GM18907 (cell line): Measurements from ENCODE around the gene FAM228B.
"Not testable (repeated sequence)": the region's sequence is repeated elsewhere in the genome, so short reads cannot be mapped to it uniquely, and the experiment has no call there.

Experiments used
- ATAC-seq: cut with Tn5 transposase; IDR thresholded peaks from one replicate; pipeline ENCODE4 v1.9.1; 2021; ENCODE audit warnings: mild to moderate bottlenecking, moderate library complexity; ENCODE audit not compliant: unreplicated experiment

Gene FAM228B

DNA sequence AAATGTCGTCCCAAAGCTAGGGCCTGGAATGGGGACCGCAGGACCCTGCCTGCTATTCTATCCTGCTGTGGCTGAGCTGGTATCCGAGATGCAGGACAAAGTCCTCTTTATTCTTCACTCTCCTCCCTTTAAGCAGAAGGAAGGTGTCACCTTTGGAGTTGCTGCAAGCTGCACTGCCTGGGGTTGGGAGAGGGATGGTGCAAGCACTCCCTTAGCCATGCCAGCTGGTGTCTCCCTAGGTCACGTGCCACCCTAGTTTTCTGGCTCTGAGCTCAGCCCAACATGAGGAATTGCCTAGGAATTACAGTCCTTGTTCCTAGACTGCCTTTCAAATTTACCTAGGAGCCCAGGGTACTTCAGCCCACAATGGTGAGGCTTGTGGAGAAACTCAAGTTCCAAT lies 30.2 kb downstream of the FAM228B start:
- ATAC-seq = no peak

DNA sequence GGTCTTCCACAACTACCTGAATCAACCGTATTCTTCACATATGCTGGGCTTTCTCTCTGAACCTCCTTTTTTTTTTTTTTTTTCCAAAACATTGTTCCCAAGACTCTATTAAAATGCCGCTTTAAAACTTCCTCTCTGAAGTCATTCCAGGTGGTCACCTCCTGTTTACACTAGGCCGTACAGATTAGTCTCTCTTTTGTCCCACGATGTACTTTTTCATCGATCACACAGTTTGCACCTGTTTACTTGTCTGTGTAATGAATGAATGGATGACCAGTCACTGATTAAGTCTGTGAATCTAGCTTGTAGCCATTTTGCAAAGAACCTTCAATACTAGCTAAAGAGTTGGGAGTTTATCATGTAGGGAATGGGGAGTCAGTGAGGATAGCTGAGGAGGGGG lies 34.9 kb downstream of the FAM228B start:
- ATAC-seq = no peak

DNA sequence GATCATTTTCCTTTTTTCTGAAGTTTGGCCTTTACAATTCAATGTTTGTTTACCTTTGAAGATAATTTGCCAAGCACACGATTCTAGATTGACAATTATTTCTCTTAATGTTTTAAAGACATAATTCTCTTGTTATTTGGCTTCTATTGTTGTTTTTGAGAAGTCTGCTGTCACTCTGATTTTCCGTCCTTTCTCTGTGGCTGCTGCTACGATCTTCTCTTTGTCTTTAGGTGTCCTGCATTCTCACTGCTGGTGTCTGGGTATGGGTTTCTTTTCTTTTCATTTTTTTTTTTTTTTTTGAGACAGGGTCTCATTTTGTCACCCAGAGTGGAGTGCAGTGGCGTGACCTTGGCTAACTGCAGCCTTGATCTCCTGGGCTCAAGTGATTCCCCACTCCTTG lies 36.4 kb downstream of the FAM228B start:
- no peak for ATAC-seq

DNA sequence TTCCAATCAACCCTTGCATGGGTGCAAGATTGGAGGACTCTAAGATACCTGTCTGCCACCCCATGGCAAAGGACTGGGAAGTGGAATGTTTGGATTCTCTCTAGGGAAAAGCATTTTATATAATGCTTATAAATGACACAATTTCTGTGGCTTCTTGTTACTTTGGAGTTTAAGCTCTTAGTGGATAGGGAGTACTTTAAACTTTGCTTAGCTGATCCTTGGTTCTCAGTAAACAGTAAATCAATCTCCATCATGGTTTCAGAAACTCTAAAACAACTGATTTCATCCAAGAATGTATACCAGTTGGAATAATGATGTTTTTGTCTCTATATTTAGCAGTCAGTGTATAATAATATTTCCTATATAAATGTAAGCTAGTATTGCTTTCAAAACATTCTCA lies 37.5 kb downstream of the FAM228B start:
- no peak for ATAC-seq

DNA sequence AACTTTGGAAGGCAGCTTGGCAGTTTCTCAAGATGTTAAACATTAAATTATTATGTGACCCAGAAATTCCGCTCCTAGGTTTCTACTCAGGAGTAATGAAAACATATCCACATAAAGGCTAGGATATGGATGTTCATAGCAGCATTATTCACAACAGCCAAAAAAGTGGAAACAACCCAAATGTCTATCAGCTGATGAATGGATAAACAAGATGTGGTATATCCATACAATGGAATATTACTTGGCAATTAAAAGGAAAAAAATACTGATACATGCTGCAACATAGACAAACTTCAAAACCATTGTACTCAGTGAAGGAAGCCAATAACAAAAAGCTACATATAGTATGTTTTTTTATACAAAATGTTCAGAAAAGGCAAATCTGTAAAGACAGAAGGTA lies 39.2 kb downstream of the FAM228B start:
- no peak for ATAC-seq

DNA sequence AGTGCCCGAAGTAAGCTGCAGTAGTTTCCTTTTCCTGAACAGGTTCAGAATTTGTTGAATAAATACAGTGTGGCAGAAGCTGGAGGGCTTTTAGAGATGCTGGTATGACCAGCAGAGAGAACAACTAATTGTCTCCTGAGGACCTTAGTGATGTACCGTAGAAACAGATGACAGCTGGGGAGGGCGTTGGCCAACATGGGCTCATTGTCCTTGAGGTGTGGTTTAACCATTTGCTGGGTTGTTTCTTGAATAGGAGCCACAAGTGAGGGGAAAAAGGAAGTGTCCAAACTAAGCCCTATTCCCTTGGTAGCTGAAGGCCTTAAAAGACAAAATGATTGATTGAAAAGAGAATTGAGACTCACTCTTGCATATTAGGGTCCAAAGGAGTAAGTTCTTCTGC lies 39.9 kb downstream of the FAM228B start:
- ATAC-seq = no peak

DNA sequence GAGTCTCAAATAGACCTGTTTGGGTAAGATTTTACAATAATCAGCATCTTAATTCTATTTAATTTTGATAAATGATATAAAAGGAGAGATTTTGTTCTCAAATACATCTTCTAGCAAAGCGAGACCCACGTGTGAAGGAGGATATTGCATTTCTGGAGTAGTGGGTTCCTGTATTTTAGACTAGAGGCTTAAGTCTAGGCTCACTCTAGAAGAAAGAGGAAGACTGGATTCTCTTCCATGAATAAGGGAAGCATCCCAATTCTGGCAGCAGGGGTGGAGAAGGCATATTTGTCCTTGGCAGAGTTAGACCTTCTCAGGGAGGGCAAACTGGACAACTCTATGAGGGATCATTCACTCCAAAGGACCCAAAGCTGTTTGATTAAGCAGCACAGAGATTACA lies 40.3 kb downstream of the FAM228B start:
- no peak for ATAC-seq

DNA sequence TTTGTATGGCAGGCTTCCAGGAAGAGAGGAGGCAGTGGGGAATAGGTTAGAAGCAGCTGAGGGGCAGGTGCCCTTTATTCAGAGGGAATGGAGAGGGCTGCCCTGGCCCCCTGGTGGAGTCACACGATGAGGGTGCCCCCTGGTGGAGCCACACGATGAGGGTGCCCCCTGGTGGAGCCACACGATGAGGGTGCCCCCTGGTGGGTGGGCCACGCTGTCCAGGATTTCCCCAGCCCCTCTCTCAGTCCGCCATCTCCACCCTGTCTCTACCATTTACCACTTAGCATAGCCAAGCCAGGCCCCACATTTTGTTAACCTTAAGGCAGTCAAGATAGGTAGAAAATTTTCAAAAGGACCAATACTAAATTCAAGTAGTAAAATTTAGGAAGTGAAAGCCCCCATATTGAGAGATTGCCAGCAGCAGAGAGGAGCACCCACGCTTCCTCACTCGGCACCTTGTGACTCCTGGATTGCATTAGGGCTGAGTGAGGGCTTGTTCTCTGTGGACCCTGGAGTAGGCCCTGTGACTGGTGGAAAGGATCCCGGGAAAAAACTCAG lies 41.2 kb downstream of the FAM228B start:
- ATAC-seq = peak; percentile 60

DNA sequence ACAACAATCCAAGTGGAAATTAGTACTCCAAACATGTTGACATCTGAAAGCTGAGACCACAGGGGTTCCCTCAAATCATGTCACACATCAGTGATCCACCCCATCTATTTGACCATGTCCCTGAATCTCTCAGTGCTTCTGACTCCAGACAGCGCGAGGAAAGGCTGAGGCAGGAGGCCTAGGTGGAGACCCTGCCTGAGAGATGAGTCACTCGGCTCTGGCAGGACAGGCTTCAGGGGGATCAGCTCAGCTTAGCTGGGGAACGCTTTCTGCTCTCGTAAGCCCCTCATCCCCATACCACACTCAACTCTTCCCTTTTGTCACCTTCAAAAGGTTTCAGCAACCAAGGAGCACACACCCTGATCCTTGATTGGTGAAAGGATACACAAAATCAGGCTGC lies 45.8 kb downstream of the FAM228B start:
- ATAC-seq = no peak

DNA sequence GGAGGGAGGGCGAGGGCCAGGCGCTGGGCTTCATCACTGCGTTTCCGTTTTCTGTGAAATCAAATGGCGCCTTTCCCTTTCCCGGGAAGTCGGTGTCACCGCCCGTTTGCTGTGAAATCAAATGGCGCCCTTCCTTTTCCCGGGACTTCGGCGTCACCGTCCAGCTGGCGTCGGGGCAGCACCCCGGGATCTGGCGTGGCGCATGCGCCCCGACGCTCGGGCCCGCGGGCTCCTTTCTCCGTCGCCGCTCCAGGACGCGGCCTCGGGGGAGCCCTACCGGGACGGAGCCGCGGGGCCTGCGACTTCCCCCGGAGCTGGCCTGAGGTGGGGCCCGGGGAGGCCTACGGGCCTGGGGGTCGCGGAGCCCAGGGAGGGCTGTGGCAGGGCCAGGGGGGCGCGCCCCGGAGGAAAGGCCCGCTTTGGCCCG lies 51.6 kb downstream of the FAM228B start, which contains the start of gene FAM228A:
TSS of gene FAM228A (plus strand) at position 203 of the 427 bp plus-strand sequence. CDS start 428 bp downstream, outside the sequence.
- ATAC-seq = no peak

DNA sequence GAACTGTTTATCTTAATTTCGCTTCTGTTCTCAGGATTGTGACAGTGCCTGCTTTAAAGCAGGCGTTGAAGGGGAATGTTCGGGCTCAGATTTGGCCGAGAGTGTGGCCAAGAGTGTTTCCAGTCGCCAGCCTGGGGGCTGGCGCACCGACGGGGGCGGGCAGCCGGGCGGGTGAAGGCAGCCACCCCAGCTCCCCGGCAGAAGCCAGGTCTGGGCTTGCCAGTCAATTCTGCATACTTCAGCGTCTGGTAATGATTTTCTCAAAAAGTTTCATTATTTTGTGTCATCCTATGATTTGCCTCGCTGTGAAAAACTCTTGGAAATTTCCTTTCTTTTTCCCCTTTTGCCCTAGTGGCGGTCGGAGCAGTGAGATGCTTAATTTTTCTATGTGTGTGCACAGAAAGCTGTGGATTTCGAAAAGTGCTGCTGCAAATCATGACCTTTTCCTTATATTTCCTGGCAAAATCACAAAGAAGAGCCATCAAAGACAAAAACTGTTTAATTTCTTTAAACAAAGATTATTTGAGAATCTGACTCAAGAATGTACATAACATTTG lies 52.4 kb downstream of the FAM228B start:
- ATAC-seq = no peak

DNA sequence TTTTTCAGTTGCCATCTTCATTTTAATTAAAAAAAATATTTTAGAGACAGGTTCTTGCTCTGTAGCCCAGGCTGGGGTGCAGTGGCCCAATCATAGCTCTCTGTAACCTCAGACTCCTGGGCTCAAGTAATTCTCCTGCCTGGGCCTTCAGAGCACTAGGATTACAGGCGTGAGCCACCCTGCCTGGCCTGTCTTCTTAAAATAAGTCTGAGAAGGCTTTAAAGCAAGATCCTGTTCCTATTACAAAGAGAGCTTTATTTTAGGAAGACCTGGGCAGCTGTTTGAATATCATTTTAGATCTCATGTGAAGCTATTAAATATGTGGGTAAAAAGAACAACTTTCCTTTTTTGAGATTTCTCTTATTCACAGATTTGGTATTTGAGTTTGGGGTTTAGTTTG lies 53.1 kb downstream of the FAM228B start:
- ATAC-seq = no peak

DNA sequence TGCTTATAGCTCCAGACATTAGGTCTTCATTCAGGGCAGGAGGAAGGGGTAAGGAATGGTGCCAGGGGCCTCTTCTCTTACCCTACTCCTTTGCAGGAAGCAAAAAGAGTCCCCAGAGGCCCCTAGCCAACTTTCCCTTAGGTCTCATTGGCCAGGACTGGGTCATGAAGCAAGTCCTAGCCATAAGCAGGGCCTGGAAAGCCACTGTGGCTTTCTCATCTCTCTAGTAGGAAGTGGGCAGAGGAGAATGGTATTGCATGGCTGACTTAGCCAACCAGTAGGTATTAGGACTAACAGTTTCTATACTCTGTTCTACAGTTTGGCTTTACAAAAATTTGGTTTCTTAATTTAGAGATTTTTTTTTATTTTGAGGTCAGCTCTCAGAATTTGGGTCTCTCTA lies 56.4 kb downstream of the FAM228B start:
- peak; percentile 67 for ATAC-seq

DNA sequence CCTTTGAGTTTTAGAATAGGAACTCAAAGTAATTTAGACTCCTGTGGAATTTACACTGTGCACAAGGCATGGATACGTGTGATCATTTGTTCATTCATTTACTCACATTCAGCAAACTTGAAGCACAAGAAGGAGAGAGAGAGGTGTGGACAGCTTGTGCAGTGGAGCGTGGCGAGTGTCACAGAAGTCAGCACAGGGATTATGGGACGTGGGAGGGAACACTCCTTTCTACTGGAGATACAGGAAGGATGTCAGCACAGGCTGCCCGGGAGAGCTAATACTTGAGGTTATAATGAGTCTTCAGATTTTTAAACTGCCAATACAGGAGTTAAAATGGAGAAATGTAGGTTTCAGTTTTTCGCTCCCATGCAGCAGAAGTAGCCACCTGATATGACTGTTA lies 58.6 kb downstream of the FAM228B start:
- no peak for ATAC-seq

DNA sequence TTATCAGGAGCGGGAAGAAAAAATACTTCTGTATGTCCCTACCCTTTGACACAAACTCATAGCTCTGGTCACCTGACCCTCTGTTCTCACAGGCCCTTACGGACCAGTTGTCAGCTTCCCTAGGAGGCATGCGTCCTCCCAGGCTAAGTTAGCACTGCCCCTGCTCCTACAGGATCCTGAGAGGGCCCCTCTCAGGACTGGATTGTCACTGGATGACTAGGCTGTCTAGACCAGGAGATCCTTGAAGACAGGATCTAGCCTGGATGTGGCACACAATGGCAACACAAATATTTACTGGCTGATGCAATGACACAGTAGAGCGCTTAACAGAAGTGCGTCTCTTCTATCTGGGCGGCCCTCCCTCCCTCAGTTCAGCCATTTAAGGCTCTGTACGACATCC lies 59.2 kb downstream of the FAM228B start:
- ATAC-seq = no peak

DNA sequence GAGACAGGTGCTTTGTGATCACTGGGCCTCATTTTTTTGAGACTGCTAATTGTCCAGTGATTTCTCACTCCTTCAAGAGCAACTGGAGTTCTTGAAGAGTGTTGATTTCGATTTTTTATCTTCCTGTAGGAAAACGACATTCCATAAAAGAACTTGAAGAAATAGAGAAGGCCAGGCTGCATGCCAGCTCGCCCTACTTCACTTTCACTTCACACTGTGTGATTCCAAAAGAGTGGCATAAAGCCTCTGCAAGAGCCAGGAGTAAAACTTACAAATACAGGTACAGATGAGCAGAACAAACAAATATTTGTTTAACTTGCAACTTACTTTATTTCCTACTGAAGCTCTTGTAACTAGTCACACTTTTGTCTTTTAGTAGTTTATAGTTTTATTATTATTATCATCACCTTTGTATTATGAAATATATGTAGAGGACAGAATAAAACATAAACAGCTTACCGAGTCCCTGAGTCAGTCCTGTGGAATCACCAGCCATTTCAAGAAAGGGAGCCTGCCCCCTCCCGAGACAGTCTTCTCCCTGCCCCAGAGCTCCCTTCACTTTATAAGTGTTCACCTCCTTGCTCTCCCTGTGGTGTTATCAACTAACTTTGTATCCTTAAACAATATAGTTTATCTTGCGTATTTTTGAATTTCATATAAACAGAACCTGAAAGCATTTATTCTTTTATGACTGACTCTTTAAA lies 60.2 kb downstream of the FAM228B start:
- ATAC-seq = no peak

DNA sequence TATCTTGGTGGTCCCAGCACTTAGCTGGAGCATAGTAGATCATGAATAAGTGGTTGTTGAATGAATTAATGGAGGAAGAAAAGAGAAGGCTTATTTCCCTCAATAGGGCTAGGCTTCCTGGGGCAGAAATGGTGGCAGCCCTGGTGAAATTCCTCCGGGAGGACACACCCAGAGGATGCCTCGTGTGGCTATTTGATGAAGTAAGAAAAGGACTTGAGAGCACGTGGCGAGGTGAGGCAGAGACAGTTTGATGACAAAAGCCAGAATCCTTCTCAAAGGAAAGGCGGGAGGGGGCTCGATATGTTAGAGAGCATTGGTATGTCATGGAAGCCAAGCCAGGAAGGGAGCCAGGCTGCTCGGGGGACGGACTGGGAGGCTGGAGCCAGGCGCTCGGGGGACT lies 66.3 kb downstream of the FAM228B start:
- no peak for ATAC-seq

DNA sequence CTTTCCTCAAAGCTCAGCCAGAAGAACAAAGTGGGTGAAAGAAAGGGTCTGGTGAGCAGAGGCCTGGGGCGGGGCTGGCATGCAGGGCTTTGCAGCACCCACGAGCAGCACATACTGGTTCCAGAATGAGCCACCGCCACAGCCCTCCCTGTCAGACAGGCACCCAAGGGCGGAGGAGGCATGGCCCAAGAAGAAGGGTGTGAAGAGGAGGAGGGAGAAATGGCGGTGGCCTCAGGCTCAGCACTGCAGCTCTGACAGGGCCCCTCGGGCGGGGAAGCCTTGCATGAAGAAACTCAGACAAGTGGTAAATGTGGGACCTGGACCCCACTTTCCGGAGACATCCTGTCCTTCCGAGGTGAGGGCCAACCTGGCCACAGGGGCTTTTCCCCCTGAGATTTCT lies 67.2 kb downstream of the FAM228B start:
- ATAC-seq = no peak

DNA sequence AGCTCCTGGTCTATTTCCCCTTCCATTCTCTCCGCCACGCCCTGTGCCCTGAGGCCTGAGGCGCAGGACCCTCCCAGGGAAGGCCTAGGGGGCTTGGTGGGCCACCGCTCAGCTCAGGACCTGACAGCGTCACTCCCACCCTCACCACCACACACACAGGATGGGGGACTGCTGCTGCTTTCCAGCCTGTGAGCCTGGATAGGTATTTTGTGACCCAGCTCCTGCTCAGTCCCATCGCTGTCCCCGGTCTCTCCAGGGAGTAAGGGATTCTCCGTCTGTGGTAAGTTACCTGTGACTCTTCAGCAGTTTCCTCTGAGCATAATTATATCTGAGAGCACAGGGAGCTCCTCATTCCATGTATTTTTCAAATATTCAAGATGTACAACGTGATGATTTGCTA lies 67.9 kb downstream of the FAM228B start:
- no peak for ATAC-seq

DNA sequence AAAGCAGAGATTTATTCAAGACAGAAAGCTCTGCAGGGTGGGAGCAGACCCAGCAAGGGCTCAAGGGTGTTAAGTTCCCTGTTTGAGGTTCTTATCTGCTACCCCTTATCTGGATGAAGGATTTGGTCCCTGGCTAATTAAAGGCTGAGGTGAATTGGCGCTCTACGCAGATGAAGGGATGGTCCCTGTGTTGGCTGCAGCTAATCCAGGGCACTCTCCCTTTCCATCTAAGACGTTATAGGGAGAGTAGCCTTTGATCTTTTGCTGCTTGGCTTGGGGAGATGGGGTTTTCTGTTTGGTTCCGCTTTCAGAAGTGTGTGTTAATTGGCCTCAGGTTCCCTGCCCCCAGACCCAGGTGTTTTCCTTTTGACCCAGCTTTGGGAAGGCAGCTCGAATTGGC lies 68.6 kb downstream of the FAM228B start:
- no peak for ATAC-seq

DNA sequence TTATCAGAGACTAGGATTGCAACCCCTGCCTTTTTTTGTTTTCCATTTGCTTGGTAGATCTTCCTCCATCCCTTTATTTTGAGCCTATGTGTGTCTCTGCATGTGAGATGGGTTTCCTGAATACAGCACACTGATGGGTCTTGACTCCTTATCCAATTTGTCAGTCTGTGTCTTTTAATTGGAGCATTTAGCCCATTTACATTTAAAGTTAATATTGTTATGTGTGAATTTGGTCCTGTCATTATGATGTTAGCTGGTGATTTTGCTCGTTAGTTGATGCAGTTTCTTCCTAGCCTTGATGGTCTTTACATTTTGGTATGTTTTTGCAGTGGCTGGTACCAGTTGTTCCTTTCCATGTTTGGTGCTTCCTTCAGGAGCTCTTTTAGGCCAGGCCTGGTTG lies 73.9 kb downstream of the FAM228B start:
- ATAC-seq = not testable (repeated sequence)

DNA sequence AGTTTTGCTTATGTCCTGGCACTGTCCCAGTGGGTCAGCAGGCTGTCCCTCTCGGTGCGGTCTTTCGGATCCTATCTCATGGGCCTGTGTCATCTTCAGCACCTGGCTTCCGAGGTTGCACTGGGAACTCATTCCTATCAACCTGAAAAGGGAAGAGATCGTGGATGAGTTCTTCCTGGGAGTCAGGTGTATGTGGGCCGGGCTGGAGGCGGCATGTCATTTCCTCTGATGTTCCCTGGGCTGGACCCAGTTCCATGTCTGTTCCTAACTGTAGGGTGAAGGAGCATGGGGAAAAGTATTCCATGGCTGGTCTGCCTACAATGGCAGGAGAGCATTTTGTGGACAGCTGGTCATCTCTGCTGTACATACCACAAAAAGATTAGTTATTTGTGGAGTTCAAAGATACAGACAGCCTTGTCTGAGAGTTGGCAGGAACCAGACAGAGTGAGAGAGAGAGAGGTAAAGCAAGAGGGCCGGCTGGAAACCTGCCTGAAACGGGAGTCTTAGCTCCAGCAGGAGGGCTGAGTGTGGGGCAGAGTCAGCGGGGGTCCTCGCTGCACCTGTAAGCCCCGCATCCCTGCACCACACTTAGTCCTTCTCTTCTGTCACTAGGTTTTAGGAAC lies 76.8 kb downstream of the FAM228B start:
- no peak for ATAC-seq
